Nephron progenitor cell (in vitro differentiated cells): ENCODE data around the gene RFC5.
"Not testable (repeated sequence)": the region's sequence is repeated elsewhere in the genome, so short reads cannot be mapped to it uniquely, and the experiment has no call there.

Source experiments
- DNase-seq: peaks from one replicate; pipeline ENCODE4 v3.0.0; 2021
- H3K27ac Mint-ChIP-seq: 2 replicates; pipeline ENCODE4 v1.8.0; 2021; ENCODE audit warnings: mild to moderate bottlenecking, moderate library complexity, mixed read lengths
- H3K27me3 Mint-ChIP-seq: 2 replicates; pipeline ENCODE4 v1.8.0; 2021; ENCODE audit warnings: mild to moderate bottlenecking, low read depth, mixed read lengths; ENCODE audit not compliant: poor library complexity
- H3K36me3 Mint-ChIP-seq: 2 replicates; pipeline ENCODE4 v1.8.0; 2021; ENCODE audit warnings: low read depth, mixed read lengths
- H3K4me1 Mint-ChIP-seq: 2 replicates; pipeline ENCODE4 v1.8.0; 2021; ENCODE audit warnings: mixed read lengths
- H3K4me3 Mint-ChIP-seq: 2 replicates; pipeline ENCODE4 v1.8.0; 2021; ENCODE audit warnings: mild to moderate bottlenecking, moderate library complexity, mixed read lengths
- H3K9me3 Mint-ChIP-seq: 2 replicates; pipeline ENCODE4 v1.8.0; 2021; ENCODE audit warnings: mild to moderate bottlenecking, moderate library complexity, mixed read lengths
- CTCF ChIP-seq: fragments of 200-600 bp; sonication (generic); IDR thresholded peaks from 2 replicates; pipeline ENCODE4 v1.5.0; 2021; ENCODE audit warnings: antibody characterized with exemption

The RFC5 gene

GRCh38 chr12:117985182-117985581 is 31.3 kb upstream of the RFC5 start:
- H3K9me3 Mint-ChIP-seq, result peaks cover 4% of the 10 kb centered on the region
- H3K27me3 Mint-ChIP-seq, result peaks cover 14% of the 10 kb centered on the region
- DNase-seq, result no peak
- H3K27ac Mint-ChIP-seq, result no peak overlapping the region
- no peak for TF ChIP-seq CTCF
- H3K4me3 Mint-ChIP-seq, result no peak overlapping the region
- no peaks in the 10 kb centered on the region for H3K36me3 Mint-ChIP-seq
- no peaks in the 10 kb centered on the region for H3K4me1 Mint-ChIP-seq

- no peak overlapping the region for H3K4me3 Mint-ChIP-seq
- no peak for DNase-seq
- peaks cover 14% of the 10 kb centered on the region for H3K27me3 Mint-ChIP-seq
- no peaks in the 10 kb centered on the region for H3K36me3 Mint-ChIP-seq
- peaks cover 4% of the 10 kb centered on the region for H3K9me3 Mint-ChIP-seq
- no peak overlapping the region for H3K27ac Mint-ChIP-seq
- TF ChIP-seq CTCF, result no peak
- H3K4me1 Mint-ChIP-seq, result no peaks in the 10 kb centered on the region
Measured at GRCh38 chr12:117986705-117987469, 29.6 kb upstream of the RFC5 start.

GRCh38 chr12:117994551-117995438 is 21.7 kb upstream of the RFC5 start:
- peaks cover 8% of the 10 kb centered on the region for H3K9me3 Mint-ChIP-seq
- H3K27ac Mint-ChIP-seq, result no peak overlapping the region
- H3K36me3 Mint-ChIP-seq, result no peaks in the 10 kb centered on the region
- H3K27me3 Mint-ChIP-seq, result peaks cover 18% of the 10 kb centered on the region
- no peak overlapping the region for H3K4me3 Mint-ChIP-seq
- no peak for TF ChIP-seq CTCF
- no peaks in the 10 kb centered on the region for H3K4me1 Mint-ChIP-seq
- no peak for DNase-seq

GRCh38 chr12:117998719-117999118 is 17.8 kb upstream of the RFC5 start:
- H3K9me3 Mint-ChIP-seq, result peaks cover 8% of the 10 kb centered on the region
- H3K36me3 Mint-ChIP-seq, result no peaks in the 10 kb centered on the region
- H3K27me3 Mint-ChIP-seq, result peaks cover 10% of the 10 kb centered on the region
- DNase-seq, result no peak
- H3K4me1 Mint-ChIP-seq, result no peaks in the 10 kb centered on the region
- H3K4me3 Mint-ChIP-seq, result no peak overlapping the region
- no peak for TF ChIP-seq CTCF
- H3K27ac Mint-ChIP-seq, result no peak overlapping the region

GRCh38 chr12:117999806-118000205 is 16.7 kb upstream of the RFC5 start:
- not testable (repeated sequence) for H3K36me3 Mint-ChIP-seq, H3K9me3 Mint-ChIP-seq, H3K27ac Mint-ChIP-seq, H3K27me3 Mint-ChIP-seq, H3K4me3 Mint-ChIP-seq, H3K4me1 Mint-ChIP-seq, DNase-seq

GRCh38 chr12:118010903-118011302 is 5.6 kb upstream of the RFC5 start:
- H3K27ac Mint-ChIP-seq, result no peak overlapping the region
- H3K4me3 Mint-ChIP-seq, result no peak overlapping the region

More at GRCh38 chr12:118010903-118011302, 5.6 kb upstream of the RFC5 start:
- Mint-ChIP-seq H3K9me3 (no peaks in the 10 kb centered on the region), H3K4me1 (peaks cover 19% of the 10 kb centered on the region), H3K27me3 (peaks cover 8% of the 10 kb centered on the region), H3K36me3 (no peaks in the 10 kb centered on the region)
- DNase-seq, result no peak
- no peak for TF ChIP-seq CTCF
